Mesothelial cell of epicardium (in vitro differentiated cells): ENCODE measurements around the gene PTPRN2. TPM values are rescaled to one million over a fixed set of nuclear protein-coding genes. Genes with fewer than 3 reads are reported as not detected.

Experiments
- DNase-seq, 2 experiments: peaks; one replicate each; pipeline ENCODE4 v3.0.0; 2021; ENCODE audit warnings: low spot score in 2 of 2; ENCODE audit not compliant: unreplicated experiment in 2 of 2
- H3K27ac Mint-ChIP-seq: 2 replicates; pipeline ENCODE4 v1.8.0; 2021; ENCODE audit warnings: mixed read lengths
- H3K27me3 Mint-ChIP-seq: 2 replicates; pipeline ENCODE4 v1.8.0; 2021; ENCODE audit warnings: low read depth, mixed read lengths
- H3K36me3 Mint-ChIP-seq: 2 replicates; pipeline ENCODE4 v1.8.0; 2021; ENCODE audit warnings: mixed read lengths
- H3K4me1 Mint-ChIP-seq: 2 replicates; pipeline ENCODE4 v1.8.0; 2021; ENCODE audit warnings: mixed read lengths
- H3K4me3 Mint-ChIP-seq: 2 replicates; pipeline ENCODE4 v1.8.0; 2021; ENCODE audit warnings: mild to moderate bottlenecking, moderate library complexity, mixed read lengths
- H3K9me3 Mint-ChIP-seq: 2 replicates; pipeline ENCODE4 v1.8.0; 2021; ENCODE audit warnings: mixed read lengths
- CTCF ChIP-seq: fragments of 200-600 bp; sonication (generic); IDR thresholded peaks from one replicate; pipeline ENCODE4 v1.5.0; 2021; ENCODE audit warnings: antibody characterized with exemption; ENCODE audit not compliant: unreplicated experiment
- total RNA-seq: library from RNA; stranded (reverse); gene quantifications from 3 replicates; pipeline ENCODE4 v1.2.1, GENCODE V29; 2021

PTPRN2 gene
- total RNA-seq, 1 donor from 2014 or later: 2.2 TPM

GRCh38 chr7:158082761-158083160 is 504.9 kb downstream of the PTPRN2 start:
- Mint-ChIP-seq H3K27me3 (no peaks in the 10 kb centered on the region), H3K4me1 (no peaks in the 10 kb centered on the region), H3K4me3 (no peak overlapping the region), H3K27ac (no peak overlapping the region), H3K36me3 (peaks cover 4% of the 10 kb centered on the region), H3K9me3 (peaks cover 26% of the 10 kb centered on the region)
- TF ChIP-seq CTCF: no peak
- no peak for DNase-seq

GRCh38 chr7:158080899-158081445 is 506.7 kb downstream of the PTPRN2 start:
- no peak overlapping the region for H3K4me3 Mint-ChIP-seq
- peaks cover 13% of the 10 kb centered on the region for H3K9me3 Mint-ChIP-seq
- H3K4me1 Mint-ChIP-seq: no peaks in the 10 kb centered on the region
- DNase-seq: no peak
- H3K36me3 Mint-ChIP-seq: peaks cover 2% of the 10 kb centered on the region
- no peak overlapping the region for H3K27ac Mint-ChIP-seq
- H3K27me3 Mint-ChIP-seq: no peaks in the 10 kb centered on the region
- TF ChIP-seq CTCF: no peak

- no peak for TF ChIP-seq CTCF
- no peak for DNase-seq
- peaks cover 1% of the 10 kb centered on the region for H3K27me3 Mint-ChIP-seq
- H3K36me3 Mint-ChIP-seq: no peaks in the 10 kb centered on the region
- no peaks in the 10 kb centered on the region for H3K4me1 Mint-ChIP-seq
- no peak overlapping the region for H3K27ac Mint-ChIP-seq
- no peak overlapping the region for H3K4me3 Mint-ChIP-seq
- peaks cover 4% of the 10 kb centered on the region for H3K9me3 Mint-ChIP-seq
These were observed 509.4 kb downstream of the PTPRN2 start for GRCh38 chr7:158077934-158078910.

- Mint-ChIP-seq H3K4me3 (no peak overlapping the region), H3K27ac (no peak overlapping the region), H3K9me3 (peaks cover 3% of the 10 kb centered on the region), H3K4me1 (no peaks in the 10 kb centered on the region), H3K36me3 (peaks cover 2% of the 10 kb centered on the region), H3K27me3 (peaks cover 1% of the 10 kb centered on the region)
- TF ChIP-seq CTCF: no peak
- no peak for DNase-seq
These were observed 510.3 kb downstream of the PTPRN2 start for GRCh38 chr7:158077151-158077840.

- TF ChIP-seq CTCF: no peak
- H3K4me3 Mint-ChIP-seq: no peak overlapping the region
- no peak overlapping the region for H3K27ac Mint-ChIP-seq
- no peak for DNase-seq
- H3K9me3 Mint-ChIP-seq: peaks cover 3% of the 10 kb centered on the region
- no peaks in the 10 kb centered on the region for H3K4me1 Mint-ChIP-seq
- H3K36me3 Mint-ChIP-seq: peaks cover 2% of the 10 kb centered on the region
- H3K27me3 Mint-ChIP-seq: peaks cover 1% of the 10 kb centered on the region
These were observed 511.0 kb downstream of the PTPRN2 start for GRCh38 chr7:158076656-158077055.
